ENCODE results near the gene HTT. TPM values are rescaled to one million over a fixed set of nuclear protein-coding genes. Genes with fewer than 3 reads are reported as not detected.
A peak's percentile ranks its signal among the peaks of the same experiment; 100 is the strongest.

HTT gene
- total RNA-seq, 1 donor from 2014 or later = 49.8 TPM

DNA sequence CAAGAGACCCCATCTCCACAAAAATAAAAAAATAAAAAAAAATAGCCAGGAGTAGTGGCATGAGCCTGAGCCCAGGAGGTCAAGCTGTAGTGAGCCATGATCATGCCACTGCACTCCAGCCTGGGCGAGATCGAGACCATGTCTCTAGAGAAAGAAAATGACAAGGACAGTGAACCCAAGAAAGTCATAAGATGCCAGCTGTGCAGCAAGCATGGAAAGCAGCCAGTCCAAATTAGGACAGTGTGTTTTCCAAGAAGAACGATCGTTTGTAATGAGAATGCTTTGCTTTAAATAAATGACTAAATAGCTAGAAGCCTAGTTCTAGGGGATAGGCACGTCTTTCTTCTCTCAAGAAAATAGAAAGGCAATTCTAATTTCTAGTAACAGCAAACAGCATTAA lies 116.1 kb downstream of the HTT start:
- no peaks in the 10 kb centered on the region for H3K4me1 ChIP-seq
- no peak for TF ChIP-seq CTCF (IDR thresholded peaks at IDR 0.05)
- TF ChIP-seq POLR2A (IDR thresholded peaks at IDR 0.05) = no peak
- TF ChIP-seq POLR2AphosphoS5 (IDR thresholded peaks at IDR 0.05; ENCODE audit: insufficient read depth in 1 of 2, low read depth in 1 of 2) = no peak
- no peaks in the 10 kb centered on the region for H3K27me3 ChIP-seq
- intact Hi-C loops (cut with DNase I) = no loop called here
- H3K36me3 ChIP-seq = peaks cover 0 to 42% of the 10 kb centered on the region in 2 donors
- peak in 1 of 2 donors; percentile 47 for DNase-seq (ENCODE audit: extremely low spot score in 2 of 2)
- H3K27ac ChIP-seq = no peak overlapping the region
- no peak overlapping the region for H3K4me3 ChIP-seq
- no peaks in the 10 kb centered on the region for H3K9me3 ChIP-seq

GRCh38 chr4:3192188-3192587 lies 117.7 kb downstream of the HTT start:
- DNase-seq (ENCODE audit: extremely low spot score in 2 of 2) = peak in 1 of 2 donors; percentile 65
- Histone ChIP-seq H3K36me3 (peaks cover 0 to 48% of the 10 kb centered on the region in 2 donors), H3K9me3 (no peaks in the 10 kb centered on the region), H3K4me3 (no peak overlapping the region), H3K27me3 (no peaks in the 10 kb centered on the region), H3K27ac (no peak overlapping the region), H3K4me1 (no peaks in the 10 kb centered on the region)
- intact Hi-C loops (cut with DNase I) = no loop called here
- no peak for TF ChIP-seq POLR2AphosphoS5 (IDR thresholded peaks at IDR 0.05; ENCODE audit: insufficient read depth in 1 of 2, low read depth in 1 of 2)
- no peak for TF ChIP-seq CTCF (IDR thresholded peaks at IDR 0.05)
- no peak for TF ChIP-seq POLR2A (IDR thresholded peaks at IDR 0.05)

GRCh38 chr4:3192827-3193226 lies 118.3 kb downstream of the HTT start:
- TF ChIP-seq POLR2AphosphoS5 (IDR thresholded peaks at IDR 0.05; ENCODE audit: insufficient read depth in 1 of 2, low read depth in 1 of 2) (no peak), CTCF (IDR thresholded peaks at IDR 0.05) (no peak), POLR2A (IDR thresholded peaks at IDR 0.05) (no peak)
- intact Hi-C loops (cut with DNase I) = no loop called here
- Histone ChIP-seq H3K27me3 (no peaks in the 10 kb centered on the region), H3K27ac (no peak overlapping the region), H3K36me3 (peaks cover 0 to 43% of the 10 kb centered on the region in 2 donors), H3K4me3 (no peak overlapping the region), H3K9me3 (no peaks in the 10 kb centered on the region), H3K4me1 (no peaks in the 10 kb centered on the region)
- peak in 1 of 2 donors; percentile 62 for DNase-seq (ENCODE audit: extremely low spot score in 2 of 2)

DNA sequence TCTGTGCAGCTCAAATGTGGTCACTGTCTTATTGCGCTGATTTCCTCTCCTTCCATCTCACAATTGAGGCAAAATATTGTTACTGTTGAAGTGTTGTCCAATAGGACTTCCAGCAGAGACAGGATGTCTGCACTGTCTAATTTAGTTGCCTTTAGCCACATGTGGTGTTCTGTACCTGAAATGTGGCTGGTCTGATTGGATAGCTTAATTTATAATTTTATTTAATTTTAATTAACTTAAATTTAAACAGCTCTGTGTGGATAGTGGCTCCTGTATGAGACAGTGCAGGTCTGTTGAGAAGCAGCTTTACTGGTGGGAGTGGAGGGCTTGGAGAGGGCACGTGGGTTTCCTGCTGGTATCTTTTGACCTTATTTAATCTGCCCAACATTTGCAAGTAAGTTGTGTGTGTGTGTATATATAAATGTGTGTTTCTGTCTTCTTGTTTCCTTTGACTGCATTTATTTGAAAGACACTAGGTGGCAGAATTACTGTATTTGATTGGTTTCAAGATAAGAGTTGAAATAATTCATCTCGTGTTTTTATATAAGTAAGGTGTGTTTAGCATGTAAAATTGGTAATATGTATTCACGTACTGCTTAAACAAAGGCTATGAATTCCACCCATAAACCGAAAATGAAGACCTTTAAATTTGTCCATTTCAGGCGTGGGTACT lies 119.2 kb downstream of the HTT start:
- no peaks in the 10 kb centered on the region for H3K4me1 ChIP-seq
- intact Hi-C loops (cut with DNase I) = no loop called here
- no peaks in the 10 kb centered on the region for H3K9me3 ChIP-seq
- peak in 1 of 2 donors; percentile 16 for DNase-seq (ENCODE audit: extremely low spot score in 2 of 2)
- no peak overlapping the region for H3K4me3 ChIP-seq
- TF ChIP-seq POLR2A (IDR thresholded peaks at IDR 0.05) = no peak
- TF ChIP-seq CTCF (IDR thresholded peaks at IDR 0.05) = peak in 1 of 3 experiments; percentile 11
- H3K36me3 ChIP-seq = peaks cover 0 to 34% of the 10 kb centered on the region in 2 donors
- H3K27me3 ChIP-seq = no peaks in the 10 kb centered on the region
- H3K27ac ChIP-seq = no peak overlapping the region

DNA sequence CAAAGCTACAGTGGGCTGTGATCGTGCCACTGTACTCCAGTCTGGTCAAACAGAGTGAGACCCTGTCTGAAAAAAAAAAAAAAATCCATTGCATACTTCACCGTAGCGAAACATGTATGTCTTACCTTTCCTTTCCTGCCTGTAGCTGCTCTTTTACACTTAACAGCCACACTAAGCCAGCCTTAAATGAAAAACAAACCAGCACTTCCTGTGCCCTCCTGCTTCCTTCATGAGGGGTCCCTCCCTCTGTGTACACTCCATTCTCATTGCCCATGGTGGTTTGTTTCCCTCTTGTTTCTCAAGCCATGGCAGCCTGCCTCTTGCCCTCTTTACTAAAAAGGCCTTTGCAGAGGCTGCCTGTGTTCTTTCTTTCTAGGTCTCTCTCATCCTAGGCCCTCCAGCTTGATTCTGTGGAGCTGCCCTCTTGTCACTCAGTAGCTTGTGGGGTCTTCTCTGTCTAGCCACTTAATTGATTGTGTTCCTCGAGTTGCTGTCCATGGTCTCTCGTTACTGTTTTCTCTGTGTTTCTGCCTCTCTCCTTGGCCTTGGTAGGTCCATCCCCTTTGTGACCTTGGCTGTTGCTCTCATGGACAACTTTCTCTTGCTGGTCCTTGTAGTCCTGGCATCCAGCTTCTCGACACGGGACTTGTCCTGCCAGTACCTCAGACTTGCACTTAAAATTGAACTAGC lies 122.3 kb downstream of the HTT start:
- Histone ChIP-seq H3K9me3 (no peaks in the 10 kb centered on the region), H3K4me1 (peaks cover 15% of the 10 kb centered on the region), H3K27ac (no peak overlapping the region), H3K36me3 (peaks cover 0 to 28% of the 10 kb centered on the region in 2 donors), H3K27me3 (no peaks in the 10 kb centered on the region), H3K4me3 (no peak overlapping the region)
- DNase-seq (ENCODE audit: extremely low spot score in 2 of 2) = no peak
- TF ChIP-seq POLR2AphosphoS5 (IDR thresholded peaks at IDR 0.05; ENCODE audit: insufficient read depth in 1 of 2, low read depth in 1 of 2) = no peak
- no peak for TF ChIP-seq POLR2A (IDR thresholded peaks at IDR 0.05)
- no peak for TF ChIP-seq CTCF (IDR thresholded peaks at IDR 0.05)
- intact Hi-C loops (cut with DNase I) = no loop called here
